GM19372 (cell line): ENCODE measurements around the gene RUNDC1.
"Not testable (repeated sequence)": the region's sequence is repeated elsewhere in the genome, so short reads cannot be mapped to it uniquely, and the experiment has no call there.

Experiments used
- ATAC-seq: cut with Tn5 transposase; IDR thresholded peaks from one replicate; pipeline ENCODE4 v1.9.1; 2021; ENCODE audit warnings: mild to moderate bottlenecking, low read depth, moderate library complexity; ENCODE audit not compliant: unreplicated experiment

Gene RUNDC1

DNA sequence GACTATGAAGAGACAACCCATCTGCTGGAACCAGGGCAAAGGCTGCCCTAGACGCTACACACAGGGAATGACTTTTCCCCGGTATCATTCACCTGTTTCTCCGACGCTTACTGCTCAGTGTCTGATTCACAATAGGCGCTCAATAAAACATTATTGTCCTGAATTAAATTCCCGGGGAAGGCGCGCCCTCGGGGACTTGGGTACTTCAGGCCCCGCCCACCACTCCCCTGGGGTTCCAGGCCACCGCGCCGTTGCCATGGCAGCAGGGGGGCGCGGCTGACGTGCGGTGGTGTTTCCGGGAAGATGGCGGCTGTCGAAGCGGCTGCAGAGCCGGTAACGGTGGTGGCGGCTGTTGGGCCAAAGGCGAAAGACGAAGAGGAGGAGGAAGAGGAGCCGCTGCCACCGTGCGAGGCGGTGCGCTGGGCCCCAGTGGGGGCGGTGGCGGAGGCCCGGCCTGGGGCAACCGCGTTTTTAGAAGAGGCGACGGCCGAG is at the start of gene RUNDC1:
Gene RUNDC1, plus strand, starts transcription at position 292 of the 492 bp plus-strand sequence. Its CDS starts 12 bp downstream, at position 304.
- peak; percentile 71 for ATAC-seq

DNA sequence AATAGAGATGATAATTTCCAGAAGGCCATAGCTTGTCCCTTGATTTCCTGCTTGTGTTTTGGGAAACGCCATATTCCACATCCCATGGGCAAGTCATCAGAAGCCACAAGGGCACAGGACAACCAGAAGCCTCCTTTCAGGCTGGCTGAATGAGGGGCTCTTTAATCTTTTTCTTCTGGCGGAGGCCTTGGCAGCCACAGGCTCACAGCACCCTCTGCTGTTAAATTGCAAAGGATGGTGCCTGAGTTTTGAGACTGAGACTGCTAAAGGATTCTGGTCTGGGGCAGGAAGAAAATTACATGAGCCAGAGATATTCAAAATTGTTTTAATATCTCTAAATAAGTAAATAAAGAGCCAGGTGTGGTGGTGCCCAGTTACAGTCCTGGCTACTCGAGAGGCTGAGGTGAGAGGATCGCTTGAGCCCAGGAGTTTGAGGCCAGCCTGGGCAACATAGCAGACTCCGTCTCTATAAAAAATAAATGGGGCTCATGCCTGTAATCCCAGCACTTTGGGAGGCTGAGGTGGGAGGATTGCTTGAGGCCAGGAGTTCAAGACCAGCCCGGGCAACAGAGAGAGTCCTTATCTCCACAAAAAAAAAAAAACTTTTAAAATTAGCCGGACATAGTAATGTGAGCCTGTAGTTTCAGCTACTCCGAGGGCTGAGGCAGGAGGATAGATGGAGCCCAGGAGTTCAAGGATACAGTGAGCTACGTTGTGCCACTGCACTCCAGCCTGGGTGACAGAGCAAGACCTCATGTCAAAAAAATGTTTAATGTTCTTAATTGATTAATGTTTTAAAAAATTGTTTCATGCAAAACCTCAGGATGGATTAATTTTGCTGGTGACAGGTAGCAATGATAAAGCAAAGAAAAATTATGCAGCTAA is 42.4 kb upstream of the RUNDC1 start:
- no peak for ATAC-seq

DNA sequence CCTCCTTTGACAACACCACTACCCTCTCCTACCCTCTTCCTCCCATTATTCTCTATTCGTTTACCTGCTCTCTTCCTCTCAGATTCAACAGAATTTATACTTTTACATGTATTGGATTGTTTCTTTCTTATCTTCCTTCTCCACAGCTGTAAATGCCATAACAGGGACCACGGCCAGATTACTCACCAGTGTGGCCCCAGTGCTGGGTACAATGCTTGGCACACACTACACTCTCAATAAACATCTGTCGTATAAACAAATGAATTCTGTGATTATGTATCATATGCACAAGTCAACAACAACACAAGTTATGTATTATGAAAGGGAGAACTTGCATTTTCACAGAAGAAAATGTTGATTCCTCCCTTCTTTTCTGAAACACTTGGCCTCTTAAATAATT is 36.2 kb upstream of the RUNDC1 start:
- no peak for ATAC-seq

DNA sequence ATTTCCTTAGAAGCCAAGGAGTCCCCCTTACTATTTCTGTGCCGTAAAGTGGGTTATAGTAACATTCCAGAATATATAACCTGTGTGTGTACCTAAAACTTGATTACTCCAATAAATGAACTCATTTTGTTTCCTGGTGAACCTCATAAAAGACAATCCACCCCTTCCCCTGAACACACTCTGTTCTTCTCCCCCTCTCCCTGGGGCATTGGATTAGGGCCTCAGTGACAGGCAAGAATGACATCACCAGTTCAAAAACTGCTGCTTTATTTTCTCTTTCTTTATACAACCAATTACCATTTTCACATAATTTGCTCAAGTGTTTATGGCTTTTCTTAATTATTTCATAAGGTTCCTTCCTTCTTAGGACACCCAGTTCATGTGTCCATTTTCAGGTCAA is 33.6 kb upstream of the RUNDC1 start:
- ATAC-seq, result no peak

DNA sequence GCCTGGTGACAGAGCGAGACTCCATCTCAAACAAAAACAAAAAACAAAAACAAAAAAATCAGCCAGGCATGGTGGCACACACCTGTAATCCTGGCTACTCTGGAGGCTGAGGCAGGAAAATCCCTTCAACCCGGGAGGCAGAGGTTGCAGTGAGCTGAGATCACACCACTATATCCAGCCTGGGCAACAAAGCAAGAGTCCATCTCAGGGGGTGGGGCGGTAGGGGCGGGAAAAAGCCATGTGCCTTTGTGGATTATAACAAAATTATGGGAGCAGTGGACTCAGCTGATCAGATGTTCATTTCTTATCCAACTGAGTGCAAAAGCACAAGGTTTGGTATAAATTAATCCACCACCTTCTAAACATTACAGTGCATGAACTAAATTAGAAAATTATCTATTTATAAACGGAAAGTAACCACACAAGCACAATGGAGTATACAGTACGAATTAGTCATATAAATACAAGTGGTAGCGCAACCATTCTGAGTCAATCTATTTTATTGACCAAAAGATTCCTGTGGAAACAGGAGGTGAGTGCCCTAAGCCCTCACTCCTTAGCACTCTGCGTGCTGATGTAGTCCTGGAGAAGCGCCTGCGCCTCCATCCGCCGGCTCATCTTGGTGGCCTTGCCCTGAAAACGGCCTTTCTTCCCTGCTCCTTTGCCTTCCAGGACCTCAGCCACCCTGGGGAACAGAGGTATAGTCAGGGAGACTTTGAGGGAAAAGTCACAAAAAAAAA is 30.2 kb upstream of the RUNDC1 start:
- ATAC-seq, result no peak

DNA sequence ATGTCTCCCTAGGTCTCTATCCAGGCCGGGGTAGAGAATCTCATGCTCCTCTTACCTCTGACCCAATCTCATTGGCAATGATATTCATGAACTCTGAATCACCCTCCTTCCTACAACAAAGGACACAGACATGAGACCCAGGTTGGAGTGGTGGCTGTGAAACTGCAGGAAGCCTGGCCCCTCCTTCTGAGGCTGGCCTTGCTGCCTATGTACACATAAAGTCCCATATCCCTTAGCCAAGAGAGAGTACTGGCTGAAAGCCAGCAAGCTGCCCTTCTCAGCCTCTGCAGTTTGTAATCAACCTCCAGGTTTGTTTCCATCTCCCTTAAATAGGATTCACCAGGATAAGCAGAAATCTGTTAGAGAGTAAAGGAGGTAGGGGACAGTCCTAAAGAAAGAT is 26.7 kb upstream of the RUNDC1 start:
- no peak for ATAC-seq

DNA sequence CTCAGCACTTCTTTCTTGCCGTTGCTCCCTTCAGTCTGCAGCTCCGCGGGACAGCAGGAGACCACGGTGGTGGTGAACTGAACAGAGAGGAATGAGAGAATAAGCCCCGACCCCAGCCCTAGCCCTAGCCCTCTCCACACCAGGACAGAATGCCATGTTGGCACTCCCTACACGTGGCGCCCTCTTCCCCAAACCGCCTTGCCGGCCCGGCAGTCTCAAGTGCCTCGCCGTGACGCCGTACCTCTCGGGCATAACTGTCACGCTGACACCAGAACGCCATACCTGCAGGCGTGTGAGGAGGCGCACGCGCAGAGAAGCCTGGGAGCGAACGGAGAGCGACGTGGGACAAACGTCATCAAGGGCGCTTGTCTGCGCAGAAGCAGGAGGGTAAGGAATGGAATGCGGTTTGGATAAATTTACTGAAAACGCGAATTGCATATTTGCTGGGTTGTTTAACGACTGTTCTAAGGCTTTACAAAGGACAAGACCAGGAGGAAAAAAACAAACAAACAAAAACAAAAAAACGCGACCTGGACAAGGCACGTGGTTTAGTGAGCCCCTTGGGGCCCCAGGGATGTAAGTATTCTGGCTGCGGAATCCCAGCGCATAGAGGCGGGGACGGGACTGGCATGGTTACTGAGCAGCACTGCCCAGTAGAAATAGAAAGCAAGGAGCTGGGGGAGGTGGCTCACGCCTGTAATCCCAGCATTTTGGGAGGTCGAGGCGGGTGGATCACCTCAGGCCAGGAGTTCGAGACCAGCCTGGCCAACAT is 16.0 kb upstream of the RUNDC1 start, which contains the start of gene AARSD1:
Gene AARSD1, minus strand, starts transcription at position 294 of the 772 bp plus-strand sequence. Its CDS starts 14 bp downstream, at position 280.
- ATAC-seq, result peak; percentile 81

DNA sequence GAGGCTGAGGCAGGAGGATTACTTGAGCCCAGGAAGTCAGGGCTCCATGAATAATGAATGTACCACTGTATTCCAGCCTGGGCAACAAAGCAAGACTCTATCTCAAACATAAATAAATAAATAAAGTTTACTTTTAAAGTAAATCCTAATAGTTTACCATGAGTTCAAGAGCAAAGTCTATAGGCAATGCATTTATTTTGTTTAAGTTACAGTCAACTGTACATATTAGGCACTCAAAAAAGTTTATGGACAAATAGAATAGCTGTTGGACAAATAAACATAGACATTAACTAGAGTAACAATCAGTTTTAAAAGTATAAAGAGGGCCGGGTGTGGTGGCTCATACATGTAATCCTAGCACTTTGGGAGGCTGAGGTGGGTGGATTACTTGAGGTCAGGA is 12.4 kb upstream of the RUNDC1 start:
- no peak for ATAC-seq

DNA sequence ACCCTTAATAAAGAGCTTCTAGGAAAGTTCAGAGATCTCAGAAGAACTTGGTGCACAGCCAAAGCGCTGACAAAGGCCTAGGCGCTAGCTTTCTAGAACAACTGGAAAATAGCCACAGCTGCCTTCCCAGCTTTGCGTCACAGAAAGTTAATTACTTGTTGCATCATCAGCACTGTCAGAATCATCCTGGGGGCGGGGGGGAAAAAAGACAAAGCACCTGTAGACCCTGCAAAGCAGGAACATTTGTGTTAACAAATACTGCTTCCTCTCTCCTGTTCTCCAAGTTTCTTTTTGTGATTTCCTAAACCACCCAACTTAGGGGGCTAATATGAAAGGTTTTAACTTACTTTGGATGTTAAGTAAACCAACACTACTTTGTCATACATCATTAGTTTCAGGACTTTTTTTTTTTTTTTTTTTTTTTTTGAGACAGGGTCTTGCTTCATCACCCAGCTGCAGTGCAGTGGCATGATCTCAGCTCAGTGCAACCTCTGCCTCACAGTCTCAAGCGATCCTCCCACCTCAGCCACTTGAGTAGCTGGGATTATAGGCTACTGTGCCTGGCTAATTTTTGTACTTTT is 11.3 kb upstream of the RUNDC1 start:
- no peak for ATAC-seq

DNA sequence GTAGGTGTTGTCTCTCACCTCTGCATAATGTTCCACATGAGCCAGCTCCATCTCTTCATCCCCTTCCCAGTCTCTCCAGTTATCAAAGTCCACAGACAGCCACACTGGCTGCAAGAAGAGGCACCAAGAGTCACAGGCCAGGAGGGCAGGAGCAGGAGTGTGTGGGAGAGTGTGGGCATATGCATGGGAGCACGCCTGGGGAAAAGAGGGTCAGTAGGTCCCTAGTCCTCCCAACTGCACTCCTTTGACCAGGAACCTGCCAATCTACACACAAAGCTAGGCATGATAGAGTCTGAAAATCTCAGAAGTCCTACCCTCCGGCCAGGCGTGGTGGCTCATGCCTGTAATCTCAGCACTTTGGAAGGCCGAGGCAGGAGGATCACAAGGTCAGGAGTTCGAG is 8.8 kb upstream of the RUNDC1 start:
- no peak for ATAC-seq

DNA sequence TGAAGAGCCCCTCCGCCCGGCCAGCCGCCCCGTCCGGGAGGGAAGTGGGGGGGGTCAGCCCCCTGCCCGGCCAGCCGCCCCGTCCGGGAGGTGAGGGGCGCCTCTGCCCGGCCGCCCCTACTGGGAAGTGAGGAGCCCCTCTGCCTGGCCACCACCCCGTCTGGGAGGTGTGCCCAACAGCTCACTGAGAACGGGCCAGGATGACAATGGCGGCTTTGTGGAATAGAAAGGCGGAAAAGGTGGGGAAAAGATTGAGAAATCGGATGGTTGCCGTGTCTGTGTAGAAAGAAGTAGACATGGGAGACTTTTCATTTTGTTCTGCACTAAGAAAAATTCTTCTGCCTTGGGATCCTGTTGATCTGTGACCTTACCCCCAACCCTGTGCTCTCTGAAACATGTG is 7.0 kb upstream of the RUNDC1 start:
- ATAC-seq, result not testable (repeated sequence)

DNA sequence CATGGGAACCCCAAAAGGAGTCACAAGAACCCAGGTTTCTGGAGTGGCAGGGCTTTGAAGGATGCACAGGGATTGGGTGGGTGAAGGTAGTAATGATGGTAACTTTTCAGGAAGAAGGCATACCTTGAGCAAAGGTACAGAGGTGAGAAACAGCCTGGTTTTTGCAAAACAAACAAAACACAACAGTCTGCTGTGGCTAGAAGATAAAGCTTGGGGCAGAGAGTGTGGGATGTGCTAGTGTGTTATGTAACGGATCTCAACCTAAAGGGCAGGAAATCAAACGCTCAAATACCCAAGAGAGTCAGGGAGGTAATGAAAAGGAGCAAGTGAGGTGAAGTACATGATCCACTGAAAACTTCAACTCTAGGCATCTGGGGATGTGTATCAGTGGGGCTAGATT is 5.1 kb upstream of the RUNDC1 start:
- ATAC-seq, result no peak

DNA sequence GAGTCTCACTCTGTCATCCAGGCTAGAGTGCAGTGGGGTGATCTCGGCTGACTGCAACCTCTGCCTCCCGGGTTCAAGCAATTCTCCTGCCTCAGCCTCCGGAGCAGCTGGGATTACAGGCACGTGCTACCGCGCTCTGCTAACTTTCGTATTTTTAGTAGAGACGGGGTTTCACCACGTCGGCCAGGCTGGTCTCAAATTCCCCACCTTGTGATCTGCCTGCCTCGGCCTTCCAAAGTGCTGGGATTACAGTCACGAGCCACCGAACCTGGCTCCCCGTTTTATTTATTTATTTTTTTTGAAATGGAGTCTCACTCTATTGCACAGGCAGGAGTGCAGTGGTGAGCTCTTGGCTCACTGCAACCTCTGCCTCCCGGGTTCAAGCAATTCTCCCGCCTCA is 4.7 kb upstream of the RUNDC1 start:
- ATAC-seq, result not testable (repeated sequence)

DNA sequence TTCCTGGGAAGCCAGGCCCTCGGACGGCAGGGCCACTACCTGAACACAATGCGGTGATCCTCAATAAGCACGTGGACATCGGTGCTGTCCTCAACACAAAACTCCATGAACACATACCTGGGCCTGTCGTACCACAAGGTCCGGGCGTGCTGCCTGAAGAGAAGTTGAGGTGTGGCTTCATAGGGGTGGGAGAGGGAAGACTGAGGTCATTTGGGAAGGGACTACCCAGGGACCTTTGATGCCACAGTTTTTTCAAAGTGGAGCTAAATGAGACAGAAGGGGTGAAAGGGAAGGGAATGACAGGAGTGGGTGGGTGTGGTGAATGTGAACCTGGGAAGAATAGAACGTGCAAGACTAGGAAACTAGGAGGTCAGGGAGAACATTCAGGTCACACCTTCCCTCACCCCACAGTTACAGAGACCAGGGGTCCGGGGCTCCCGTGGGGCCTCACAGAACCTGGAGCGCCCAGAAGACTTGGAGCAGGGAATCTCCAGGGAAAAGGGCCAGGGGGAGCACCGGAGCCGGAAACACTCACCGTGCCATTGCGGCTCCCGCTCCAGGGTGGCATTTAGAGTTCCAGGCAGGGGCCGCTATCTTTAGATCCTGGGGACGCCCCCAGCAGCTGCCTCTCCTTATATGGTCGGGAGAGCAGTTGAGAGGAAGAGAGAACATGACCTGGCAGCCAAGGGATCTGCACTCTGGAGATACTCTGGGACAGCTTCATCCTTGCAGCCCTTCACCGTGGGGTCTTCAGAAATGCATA is 673 bp upstream of the RUNDC1 start, which contains the start of gene PTGES3L:
Gene PTGES3L, minus strand, starts transcription at position 570 of the 763 bp plus-strand sequence. Its CDS starts 27 bp downstream, at position 543.
- ATAC-seq, result peak; percentile 19

DNA sequence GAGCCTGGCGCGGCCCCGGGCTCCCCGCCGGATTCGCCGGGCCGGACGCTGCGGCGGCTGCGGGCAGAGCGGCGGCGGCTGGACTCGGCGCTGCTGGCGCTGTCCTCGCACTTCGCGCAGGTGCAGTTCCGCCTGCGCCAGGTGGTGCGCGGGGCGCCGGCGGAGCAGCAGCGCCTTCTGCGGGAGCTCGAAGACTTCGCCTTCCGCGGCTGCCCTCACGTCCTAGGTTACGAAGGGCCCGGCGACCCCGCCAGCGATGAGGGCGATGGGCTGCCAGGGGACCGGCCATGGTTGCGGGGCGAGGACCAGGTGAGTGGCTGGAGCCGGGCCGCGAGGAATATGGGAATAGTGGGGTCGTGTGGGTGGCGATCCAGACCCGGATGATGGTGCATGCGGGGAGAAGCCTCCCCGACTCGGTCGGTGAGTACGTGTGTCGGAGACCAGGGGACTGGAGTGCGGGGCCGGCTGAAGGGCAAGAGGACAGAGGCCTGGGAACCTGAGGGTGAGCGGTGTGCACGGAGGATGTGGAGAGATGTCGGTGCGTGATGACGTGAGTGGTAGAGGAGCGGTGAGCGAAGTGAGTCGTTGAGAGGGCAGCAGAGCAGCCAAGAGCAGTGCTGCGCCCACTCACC is 517 bp downstream of the RUNDC1 start:
- ATAC-seq, result peak; percentile 49

DNA sequence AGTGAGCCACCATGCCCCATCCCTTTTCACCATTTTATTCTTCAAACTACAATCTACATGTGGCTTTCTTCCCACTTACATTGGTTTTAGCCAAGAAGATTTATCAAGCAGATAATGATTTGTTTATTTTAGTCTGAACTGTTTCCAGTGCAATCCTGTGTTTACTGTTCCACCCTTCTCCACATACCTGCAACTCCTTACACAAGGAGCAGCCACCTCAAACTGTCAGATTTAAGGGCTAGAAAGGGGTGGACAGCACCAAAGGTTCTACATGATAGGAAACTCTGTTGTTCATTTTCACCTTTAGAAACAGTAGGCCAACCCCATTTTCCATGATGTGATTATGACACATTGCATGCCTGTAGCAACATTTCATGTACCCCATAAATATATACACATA is 1.9 kb downstream of the RUNDC1 start:
- ATAC-seq, result no peak

DNA sequence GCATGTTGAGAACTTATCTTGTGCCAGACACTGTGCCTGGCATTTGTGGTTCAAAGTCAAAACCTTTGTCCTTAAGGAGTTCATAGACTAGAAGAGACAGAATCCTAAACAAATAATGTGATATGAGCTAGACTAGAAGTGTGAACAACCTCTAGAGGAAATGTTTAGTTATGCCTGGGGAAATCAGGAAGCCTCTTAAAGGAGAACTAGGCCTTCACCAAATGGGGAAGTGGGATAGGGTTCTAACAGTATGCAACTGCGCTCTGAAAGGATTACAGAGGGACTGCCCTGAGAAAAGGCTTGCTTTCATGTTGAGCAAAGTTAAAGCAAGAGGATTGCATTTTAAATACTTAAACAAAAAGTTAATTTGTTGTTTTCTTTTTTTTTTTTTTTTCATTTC is 4.9 kb downstream of the RUNDC1 start:
- ATAC-seq, result no peak

DNA sequence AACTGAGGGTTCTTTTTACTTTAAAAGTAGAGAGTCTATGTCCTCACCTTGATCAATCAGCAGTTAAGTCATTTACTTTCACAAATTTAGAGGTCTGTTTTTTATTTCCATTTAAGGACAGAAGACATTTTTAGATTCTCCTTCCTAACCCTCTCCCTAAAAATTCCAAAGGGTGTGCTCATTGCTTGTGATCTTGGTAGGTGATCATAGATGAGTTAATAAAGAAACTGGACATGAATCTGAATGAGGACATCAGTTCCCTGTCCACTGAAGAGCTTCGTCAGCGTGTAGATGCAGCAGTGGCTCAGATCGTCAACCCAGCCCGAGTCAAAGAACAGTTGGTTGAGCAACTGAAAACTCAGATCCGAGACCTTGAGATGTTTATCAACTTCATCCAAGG is 8.8 kb downstream of the RUNDC1 start:
- no peak for ATAC-seq
